PC-3 (cell line): Measurements from ENCODE around the gene B3GNT2. TPM values are rescaled to one million over a fixed set of nuclear protein-coding genes. Genes with fewer than 3 reads are reported as not detected.

Source experiments
- ATAC-seq: fragments of 200-7000 bp; cut with Tn5 transposase; 2 replicates; pipeline ENCODE4 v1.9.1; 2020; ENCODE audit warnings: mild to moderate bottlenecking, moderate library complexity
- BruUV-seq: library from RNA; stranded (reverse); fragments of 400-500 nt; replicated peaks from 2 replicates; lab custom pipeline; 2021; lab: Mats Ljungman, UMichigan
- CTCF ChIA-PET: fragments of 300-600 bp; sonication (Branson Sonifier 250); formaldehyde crosslinking; loops from one replicate; lab custom pipeline; 2022; ENCODE audit warnings: antibody characterized with exemption; lab: Charles Lee
- POLR2A ChIA-PET: fragments of 300-600 bp; sonication (Branson Sonifier 250); formaldehyde crosslinking; loops from one replicate; lab custom pipeline; 2022; ENCODE audit warnings: antibody characterized with exemption; ENCODE audit not compliant: unreplicated experiment; lab: Charles Lee
- DNase-seq: peaks from one replicate; pipeline ENCODE4 v3.0.0-alpha.2; 2015
- H2AFZ ChIP-seq: fragments of 300-600 bp; sonication (generic); 2 replicates; pipeline ENCODE4 v1.6.0; 2016; ENCODE audit warnings: antibody characterized with exemption, low read length
- H3F3A ChIP-seq: fragments of 300-600 bp; sonication (generic); one replicate; pipeline ENCODE4 v1.6.0; 2017; ENCODE audit warnings: antibody characterized with exemption, low read length, control low read depth, mild to moderate bottlenecking; ENCODE audit not compliant: unreplicated experiment
- H3K27ac ChIP-seq: fragments of 300-600 bp; sonication (generic); 2 replicates; pipeline ENCODE4 v1.5.1; 2016; ENCODE audit warnings: mild to moderate bottlenecking, low read length
- H3K27me3 ChIP-seq: fragments of 300-600 bp; sonication (generic); 2 replicates; pipeline ENCODE4 v1.6.1; 2016; ENCODE audit warnings: low read length, mixed read lengths
- H3K36me3 ChIP-seq: fragments of 300-600 bp; sonication (generic); 2 replicates; pipeline ENCODE4 v1.6.1; 2016; ENCODE audit warnings: low read depth, mixed run types, low read length, mixed read lengths
- H3K4me1 ChIP-seq: fragments of 300-600 bp; sonication (generic); 2 replicates; pipeline ENCODE4 v1.5.1; 2016; ENCODE audit warnings: low read length; ENCODE audit not compliant: insufficient read depth
- H3K4me2 ChIP-seq: fragments of 300-600 bp; sonication (generic); 2 replicates; pipeline ENCODE4 v1.6.0; 2016; ENCODE audit warnings: low read length
- H3K4me3 ChIP-seq: fragments of 300-600 bp; sonication (generic); 2 replicates; pipeline ENCODE4 v1.5.1; 2016; ENCODE audit warnings: mild to moderate bottlenecking, low read length, mixed read lengths
- H3K79me2 ChIP-seq: fragments of 300-600 bp; sonication (generic); 2 replicates; pipeline ENCODE4 v1.6.1; 2017; ENCODE audit warnings: low read length, mixed read lengths
- H3K9ac ChIP-seq: fragments of 300-600 bp; sonication (generic); 2 replicates; pipeline ENCODE4 v1.6.0; 2016; ENCODE audit warnings: mild to moderate bottlenecking, low read length
- H3K9me2 ChIP-seq: fragments of 300-600 bp; sonication (generic); replicated peaks from 2 replicates; pipeline ENCODE4 v1.6.1; 2016; ENCODE audit warnings: mixed run types, low read length, mixed read lengths
- H3K9me3 ChIP-seq: fragments of 300-600 bp; sonication (generic); 2 replicates; pipeline ENCODE4 v1.6.1; 2016; ENCODE audit warnings: low read length, mixed read lengths
- H4K20me1 ChIP-seq: fragments of 300-600 bp; sonication (generic); 2 replicates; pipeline ENCODE4 v1.6.1; 2016; ENCODE audit warnings: low read length, mixed read lengths
- CTCF ChIP-seq: fragments of 300-600 bp; sonication (generic); conservative IDR thresholded peaks from 2 replicates; pipeline ENCODE4 v1.5.1; 2017; ENCODE audit warnings: antibody characterized with exemption, low read depth, mild to moderate bottlenecking, low read length
- EZH2 ChIP-seq: fragments of 300-600 bp; sonication (generic); IDR thresholded peaks from one replicate; pipeline ENCODE4 v1.6.1; 2017; ENCODE audit warnings: antibody characterized with exemption, mild to moderate bottlenecking, low read length; ENCODE audit not compliant: unreplicated experiment
- EZH2phosphoT487 ChIP-seq: fragments of 300-600 bp; sonication (generic); IDR thresholded peaks from 2 replicates; pipeline ENCODE4 v1.6.1; 2018; ENCODE audit warnings: mild to moderate bottlenecking, antibody characterized with exemption, low read length, borderline replicate concordance
- intact Hi-C: fragments of 100-400 bp; cut with micrococcal nuclease; formaldehyde crosslinking; loops from 2 replicates; pipeline ENCODE4 v1.9.0; 2023
- total RNA-seq: library from RNA; depleted of rRNA; stranded (reverse); fragments of >200 nt; gene quantifications from 2 replicates; pipeline ENCODE4 v1.2.3, GENCODE V29; 2014

Gene B3GNT2
- total RNA-seq, 1 experiment from 2014 or later = 18.0 TPM

GRCh38 chr2:62217970-62218369 is 22.1 kb downstream of the B3GNT2 start:
- ATAC-seq = no peak
- DNase-seq = no peak

GRCh38 chr2:62219407-62220159 is 23.7 kb downstream of the B3GNT2 start:
- Histone ChIP-seq H3K9me2 (no peaks in the 10 kb centered on the region), H3K27ac (no peak overlapping the region), H3K36me3 (peaks cover 9% of the 10 kb centered on the region; the same call in 1 of the 2 replicates), H3F3A (no peaks in the 10 kb centered on the region), H3K9ac (no peak overlapping the region), H2AFZ (no peak overlapping the region), H3K79me2 (peaks cover 34% of the 10 kb centered on the region), H3K4me1 (no peaks in the 10 kb centered on the region), H3K4me2 (no peak overlapping the region), H3K9me3 (no peaks in the 10 kb centered on the region), H4K20me1 (no peaks in the 10 kb centered on the region), H3K4me3 (no peak overlapping the region), H3K27me3 (no peaks in the 10 kb centered on the region)
- no peak for ATAC-seq
- TF ChIP-seq CTCF = no peak
- no peak for TF ChIP-seq EZH2phosphoT487
- no peak for TF ChIP-seq EZH2
- DNase-seq = no peak
- POLR2A ChIA-PET = no interaction called here
- BruUV-seq = no TSS peak
- CTCF ChIA-PET = no interaction called here
- intact Hi-C loops = no loop called here

More at GRCh38 chr2:62217970-62218369, 22.1 kb downstream of the B3GNT2 start:
- H3K9ac ChIP-seq = no peak overlapping the region
- no peak for TF ChIP-seq EZH2phosphoT487
- H3K4me1 ChIP-seq = no peaks in the 10 kb centered on the region
- no peaks in the 10 kb centered on the region for H3F3A ChIP-seq
- no peaks in the 10 kb centered on the region for H3K9me2 ChIP-seq
- no peak overlapping the region for H3K4me3 ChIP-seq
- H3K27ac ChIP-seq = no peak overlapping the region
- no peak overlapping the region for H3K4me2 ChIP-seq
- peaks cover 34% of the 10 kb centered on the region for H3K79me2 ChIP-seq
- peaks cover 5% of the 10 kb centered on the region; the same call in 1 of the 2 replicates for H3K36me3 ChIP-seq
- POLR2A ChIA-PET = no interaction called here
- no peak overlapping the region for H2AFZ ChIP-seq
- no peaks in the 10 kb centered on the region for H3K9me3 ChIP-seq
- no peaks in the 10 kb centered on the region for H3K27me3 ChIP-seq
- no peaks in the 10 kb centered on the region for H4K20me1 ChIP-seq
- intact Hi-C loops = no loop called here
- no TSS peak for BruUV-seq
- CTCF ChIA-PET = no interaction called here

GRCh38 chr2:62221141-62221540 is 25.2 kb downstream of the B3GNT2 start:
- ChIA-PET CTCF (no interaction called here), POLR2A (no interaction called here)
- Histone ChIP-seq H4K20me1 (no peaks in the 10 kb centered on the region), H3K36me3 (peaks cover 9% of the 10 kb centered on the region; the same call in 1 of the 2 replicates), H3K9me3 (no peaks in the 10 kb centered on the region), H3K27ac (no peak overlapping the region), H3K27me3 (no peaks in the 10 kb centered on the region), H3K9me2 (no peaks in the 10 kb centered on the region), H3K79me2 (peaks cover 30% of the 10 kb centered on the region), H3F3A (no peaks in the 10 kb centered on the region), H3K9ac (no peak overlapping the region), H3K4me2 (no peak overlapping the region), H2AFZ (no peak overlapping the region), H3K4me1 (no peaks in the 10 kb centered on the region), H3K4me3 (no peak overlapping the region)
- DNase-seq (no peak), ATAC-seq (no peak)
- intact Hi-C loops = no loop called here
- no peak for TF ChIP-seq EZH2
- no peak for TF ChIP-seq CTCF
- TF ChIP-seq EZH2phosphoT487 = no peak
- no TSS peak for BruUV-seq
